MCF 10A (cell line): Measurements from ENCODE around the gene C6. TPM values are rescaled to one million over a fixed set of nuclear protein-coding genes. Genes with fewer than 3 reads are reported as not detected.

Experiments
- BruUV-seq: library from RNA; stranded (reverse); fragments of 400-500 nt; replicated peaks from 2 replicates; lab custom pipeline; 2021; lab: Mats Ljungman, UMichigan
- CTCF ChIA-PET: fragments of 300-600 bp; sonication (Branson Sonifier 250); formaldehyde crosslinking; extraction: SDS; loops from one replicate; lab custom pipeline; 2021; ENCODE audit warnings: antibody characterized with exemption, inconsistent platforms; lab: Yijun Ruan, JAX
- POLR2A ChIA-PET: fragments of 300-600, 350-650 bp; sonication (Branson Sonifier 250); formaldehyde crosslinking; extraction: SDS; loops from one replicate; lab custom pipeline; 2020; ENCODE audit warnings: antibody characterized with exemption, inconsistent platforms; lab: Yijun Ruan, JAX
- DNase-seq: peaks from one replicate; pipeline ENCODE4 v3.0.0-alpha.2; 2018; ENCODE audit not compliant: unreplicated experiment
- H3K27ac Mint-ChIP-seq: one replicate; pipeline ENCODE4 v1.8.0; 2022; ENCODE audit warnings: mild to moderate bottlenecking, low read depth, mixed read lengths; ENCODE audit not compliant: unreplicated experiment
- H3K27me3 Mint-ChIP-seq: one replicate; pipeline ENCODE4 v1.8.0; 2022; ENCODE audit warnings: mixed read lengths; ENCODE audit not compliant: insufficient read depth, unreplicated experiment
- H3K36me3 Mint-ChIP-seq: one replicate; pipeline ENCODE4 v1.8.0; 2022; ENCODE audit warnings: mild to moderate bottlenecking, moderate library complexity, mixed read lengths; ENCODE audit not compliant: insufficient read depth, unreplicated experiment
- H3K4me1 Mint-ChIP-seq: one replicate; pipeline ENCODE4 v1.8.0; 2022; ENCODE audit warnings: mixed read lengths; ENCODE audit not compliant: insufficient read depth, unreplicated experiment
- H3K4me3 Mint-ChIP-seq: one replicate; pipeline ENCODE4 v1.8.0; 2022; ENCODE audit warnings: mild to moderate bottlenecking, moderate library complexity, mixed read lengths; ENCODE audit not compliant: unreplicated experiment
- H3K9me3 Mint-ChIP-seq: one replicate; pipeline ENCODE4 v1.8.0; 2022; ENCODE audit warnings: mixed read lengths; ENCODE audit not compliant: unreplicated experiment
- CTCF ChIP-seq: fragments of 200-600 bp; IDR thresholded peaks from one replicate; pipeline ENCODE4 v1.8.0; 2022; ENCODE audit warnings: antibody characterized with exemption, mild to moderate bottlenecking; ENCODE audit not compliant: unreplicated experiment
- intact Hi-C: fragments of 100-400 bp; cut with micrococcal nuclease; formaldehyde crosslinking; loops from 2 replicates; pipeline ENCODE4 v1.14.1; 2022
- total RNA-seq: library from RNA; stranded (reverse); gene quantifications from 2 replicates; pipeline ENCODE4 v1.2.3, GENCODE V29; 2022

C6 gene
- total RNA-seq, 1 experiment from 2014 or later = not detected

- H3K9me3 Mint-ChIP-seq = peaks cover 7% of the 10 kb centered on the region
- H3K27me3 Mint-ChIP-seq = no peaks in the 10 kb centered on the region
- ChIA-PET CTCF (no interaction called here), POLR2A (no interaction called here)
- no TSS peak for BruUV-seq
- H3K36me3 Mint-ChIP-seq = no peaks in the 10 kb centered on the region
- no peak overlapping the region for H3K4me3 Mint-ChIP-seq
- no peak for TF ChIP-seq CTCF
- intact Hi-C loops = no loop called here
- DNase-seq = no peak
- H3K4me1 Mint-ChIP-seq = no peaks in the 10 kb centered on the region
- H3K27ac Mint-ChIP-seq = no peak overlapping the region
Measured at GRCh38 chr5:41223962-41224361, 10.6 kb upstream of the C6 start.

- intact Hi-C loops = no loop called here
- Mint-ChIP-seq H3K9me3 (no peaks in the 10 kb centered on the region), H3K36me3 (no peaks in the 10 kb centered on the region), H3K4me3 (no peak overlapping the region), H3K4me1 (no peaks in the 10 kb centered on the region), H3K27ac (no peak overlapping the region), H3K27me3 (no peaks in the 10 kb centered on the region)
- no peak for TF ChIP-seq CTCF
- no TSS peak for BruUV-seq
- ChIA-PET CTCF (interaction anchor here (0.6 kb wide), 1 partner anchor 288 kb away, joined by 3 read pairs; no protein-coding TSS in a partner anchor), POLR2A (no interaction called here)
- DNase-seq = no peak
Measured at GRCh38 chr5:41219658-41220269, 6.4 kb upstream of the C6 start.

- intact Hi-C loops = no loop called here
- H3K27me3 Mint-ChIP-seq = no peaks in the 10 kb centered on the region
- H3K4me3 Mint-ChIP-seq = no peak overlapping the region
- TF ChIP-seq CTCF = no peak
- H3K36me3 Mint-ChIP-seq = no peaks in the 10 kb centered on the region
- H3K27ac Mint-ChIP-seq = no peak overlapping the region
- ChIA-PET CTCF (no interaction called here), POLR2A (no interaction called here)
- DNase-seq = no peak
- H3K9me3 Mint-ChIP-seq = no peaks in the 10 kb centered on the region
- H3K4me1 Mint-ChIP-seq = no peaks in the 10 kb centered on the region
- no TSS peak for BruUV-seq
Measured at GRCh38 chr5:41218929-41219657, 5.8 kb upstream of the C6 start.

GRCh38 chr5:41214182-41214581, 850 bp upstream of the C6 start:
- H3K4me3 Mint-ChIP-seq = no peak overlapping the region
- intact Hi-C loops = no loop called here
- BruUV-seq = no TSS peak
- no peaks in the 10 kb centered on the region for H3K9me3 Mint-ChIP-seq
- H3K27me3 Mint-ChIP-seq = no peaks in the 10 kb centered on the region
- ChIA-PET POLR2A (no interaction called here), CTCF (no interaction called here)
- no peak for DNase-seq
- no peaks in the 10 kb centered on the region for H3K36me3 Mint-ChIP-seq
- no peak overlapping the region for H3K27ac Mint-ChIP-seq
- no peaks in the 10 kb centered on the region for H3K4me1 Mint-ChIP-seq
- no peak for TF ChIP-seq CTCF
